Stomach (tissue), 9 donors: ENCODE data around the gene CCDC116. TPM values are rescaled to one million over a fixed set of nuclear protein-coding genes. Genes with fewer than 3 reads are reported as not detected.

Experiments used
- DNase-seq, 2 donors: peaks; one replicate each; pipeline versions ENCODE4 v3.0.0 to v3.0.0-alpha.2; 2013 to 2019
- H3K27ac ChIP-seq, 5 donors: fragments of 200-600 bp in 4 of 5; sonication (generic) in 4 of 5; one replicate each; pipeline ENCODE4 v1.5.1; 2013 to 2019; ENCODE audit warnings: mild to moderate bottlenecking in 1 of 5, moderate library complexity in 1 of 5
- H3K27me3 ChIP-seq, 3 donors: fragments of 200-600 bp; sonication (generic); one replicate each; pipeline ENCODE4 v1.5.1; 2017 to 2019; ENCODE audit warnings: mixed run types in 1 of 3
- H3K36me3 ChIP-seq, 4 donors: fragments of 200-600 bp; sonication (generic); 1 replicate in 3 of 4; 2 replicates in 1 of 4; pipeline ENCODE4 v1.5.1; 2016 to 2019
- H3K4me1 ChIP-seq, 4 donors: fragments of 200-600 bp; sonication (generic); one replicate each; pipeline ENCODE4 v1.5.1; 2016 to 2019
- H3K4me3 ChIP-seq, 4 donors: fragments of 200-600 bp; sonication (generic) in 3 of 4; one replicate each; pipeline ENCODE4 v1.5.1; 2016 to 2019; ENCODE audit warnings: mild to moderate bottlenecking in 1 of 4
- H3K9me3 ChIP-seq, 4 donors: fragments of 200-600 bp; sonication (generic); one replicate each; pipeline ENCODE4 v1.5.1; 2016 to 2019
- EP300 ChIP-seq: sonication (generic); formaldehyde crosslinking; IDR thresholded peaks from one replicate; pipeline ENCODE4 v1.6.1; 2017; ENCODE audit warnings: antibody characterized with exemption
- POLR2A ChIP-seq, 4 donors: fragments of 450-650 bp; IDR thresholded peaks; one replicate each; pipeline ENCODE4 v1.6.1; 2016; ENCODE audit warnings: antibody characterized with exemption in 4 of 4, control low read depth in 2 of 4, mild to moderate bottlenecking in 1 of 4, moderate library complexity in 1 of 4
- POLR2AphosphoS5 ChIP-seq, 3 donors: sonication (generic); formaldehyde crosslinking; IDR thresholded peaks; one replicate each; pipeline ENCODE4 v1.6.1; 2016; ENCODE audit warnings: antibody characterized with exemption in 3 of 3
- WGBS, 5 donors: extraction: QIAGEN DNeasy Blood & Tissue Kit in 3 of 5; methylation state at CpG; one replicate each; pipeline versions ENCODE4 v1.1.5 to v1.1.7; 2013 to 2018; 5-methylcytosine and 5-hydroxymethylcytosine counted together
- intact Hi-C: fragments of 100-400 bp; cut with DNase I; formaldehyde crosslinking; loops from one replicate; pipeline ENCODE4 v1.15.1; 2023; ENCODE audit warnings: low total_unique reads
- polyA plus RNA-seq, 3 donors: library from polyadenylated mRNA; stranded (reverse); fragments of 200-250 nt; gene quantifications; one replicate each; pipeline ENCODE4 v1.2.3, GENCODE V29; 2013
- total RNA-seq, 5 donors: library from RNA; depleted of rRNA; stranded (reverse); fragments of >200 nt; gene quantifications; one replicate each; pipeline versions ENCODE4 v1.1.0 to v1.2.3, GENCODE V29; 2014 to 2016
- TF ChIP-seq, protein P1 (sequence below), 7 experiments: fragments of 450-650 bp in 4 of 7; fragments of 200-600 bp in 3 of 7; sonication (generic) in 3 of 7; IDR thresholded peaks; one replicate each; pipeline ENCODE4 v1.5.1; 2016 to 2019; ENCODE audit warnings: antibody characterized with exemption in 7 of 7, control low read depth in 2 of 7, mild to moderate bottlenecking in 1 of 7
- donor health status: healthy with polysubstance abuse.
- donor health status: Bipolar disorder and iron deficiency.
- donor health status: healthy.

CCDC116 gene
- total and polyA plus RNA-seq, 8 donors = 0.25 to 0.48 TPM; not detected in 6

GRCh38 chr22:21650823-21651520 is 18.4 kb downstream of the CCDC116 start:
- peak overlapping the region in 2 of 5 donors; percentile 31 to 54 for H3K27ac ChIP-seq
- peaks cover 0 to 29% (median 15%) of the 10 kb centered on the region in 4 donors for H3K36me3 ChIP-seq
- H3K27me3 ChIP-seq = peaks cover 0 to 3% (median 0%) of the 10 kb centered on the region in 3 donors
- no peaks in the 10 kb centered on the region for H3K9me3 ChIP-seq
- intact Hi-C loops = no loop called here
- TF ChIP-seq EP300 (no peak), POLR2AphosphoS5 (IDR thresholded peaks at IDR 0.05) (no peak), POLR2A (IDR thresholded peaks at IDR 0.05) (no peak)
- TF ChIP-seq, protein P1, sequence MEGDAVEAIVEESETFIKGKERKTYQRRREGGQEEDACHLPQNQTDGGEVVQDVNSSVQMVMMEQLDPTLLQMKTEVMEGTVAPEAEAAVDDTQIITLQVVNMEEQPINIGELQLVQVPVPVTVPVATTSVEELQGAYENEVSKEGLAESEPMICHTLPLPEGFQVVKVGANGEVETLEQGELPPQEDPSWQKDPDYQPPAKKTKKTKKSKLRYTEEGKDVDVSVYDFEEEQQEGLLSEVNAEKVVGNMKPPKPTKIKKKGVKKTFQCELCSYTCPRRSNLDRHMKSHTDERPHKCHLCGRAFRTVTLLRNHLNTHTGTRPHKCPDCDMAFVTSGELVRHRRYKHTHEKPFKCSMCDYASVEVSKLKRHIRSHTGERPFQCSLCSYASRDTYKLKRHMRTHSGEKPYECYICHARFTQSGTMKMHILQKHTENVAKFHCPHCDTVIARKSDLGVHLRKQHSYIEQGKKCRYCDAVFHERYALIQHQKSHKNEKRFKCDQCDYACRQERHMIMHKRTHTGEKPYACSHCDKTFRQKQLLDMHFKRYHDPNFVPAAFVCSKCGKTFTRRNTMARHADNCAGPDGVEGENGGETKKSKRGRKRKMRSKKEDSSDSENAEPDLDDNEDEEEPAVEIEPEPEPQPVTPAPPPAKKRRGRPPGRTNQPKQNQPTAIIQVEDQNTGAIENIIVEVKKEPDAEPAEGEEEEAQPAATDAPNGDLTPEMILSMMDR (IDR thresholded peaks at IDR 0.05) = no peak
- no peak for DNase-seq
- 10 to 27% (median 11%) methylated on average over 6 of the region's 6 CpGs for WGBS, 5 donors
- H3K4me1 ChIP-seq = peaks cover 15 to 35% (median 33%) of the 10 kb centered on the region in 4 donors
- H3K4me3 ChIP-seq = peak overlapping the region; percentile 48 to 75 (median 59)

DNA sequence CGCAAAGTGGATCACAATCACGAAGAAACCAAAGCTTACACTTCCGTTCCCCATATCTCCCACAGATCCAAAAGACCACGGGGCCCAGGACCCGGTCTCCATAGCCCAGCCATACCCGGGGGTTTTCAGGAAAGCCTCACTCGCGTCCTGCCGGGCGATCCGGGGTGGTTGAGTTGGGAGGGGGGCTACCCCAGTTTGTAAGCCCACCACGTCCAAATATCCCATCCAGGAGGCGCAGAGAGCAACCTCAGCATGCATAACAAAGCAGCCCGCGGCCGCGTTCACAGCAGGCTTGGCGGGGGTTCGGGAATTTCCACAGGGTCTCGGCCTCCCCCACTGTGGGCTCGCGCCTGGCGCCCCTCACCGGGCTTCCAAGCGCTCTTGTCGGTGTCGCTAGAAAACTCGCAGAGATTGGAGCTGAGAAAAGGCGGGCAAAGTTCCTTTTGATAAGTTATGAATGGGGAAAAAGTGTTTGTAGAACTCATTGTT is 19.0 kb downstream of the CCDC116 start:
- H3K4me1 ChIP-seq = peaks cover 15 to 32% (median 29%) of the 10 kb centered on the region in 4 donors
- peaks cover 0 to 4% (median 0%) of the 10 kb centered on the region in 3 donors for H3K27me3 ChIP-seq
- peak overlapping the region in 4 of 5 donors; percentile 31 to 54 (median 46) for H3K27ac ChIP-seq
- DNase-seq = no peak
- H3K36me3 ChIP-seq = peaks cover 0 to 24% (median 12%) of the 10 kb centered on the region in 4 donors
- intact Hi-C loops = no loop called here
- peak overlapping the region; percentile 48 to 75 (median 59) for H3K4me3 ChIP-seq
- H3K9me3 ChIP-seq = no peaks in the 10 kb centered on the region
- TF ChIP-seq POLR2A (IDR thresholded peaks at IDR 0.05) (no peak), POLR2AphosphoS5 (IDR thresholded peaks at IDR 0.05) (no peak), EP300 (no peak)
- TF ChIP-seq, protein P1 (IDR thresholded peaks at IDR 0.05) = no peak
- 0 to 1% (median 1%) methylated on average over 22 to 29 of the region's 29 CpGs for WGBS, 5 donors

DNA sequence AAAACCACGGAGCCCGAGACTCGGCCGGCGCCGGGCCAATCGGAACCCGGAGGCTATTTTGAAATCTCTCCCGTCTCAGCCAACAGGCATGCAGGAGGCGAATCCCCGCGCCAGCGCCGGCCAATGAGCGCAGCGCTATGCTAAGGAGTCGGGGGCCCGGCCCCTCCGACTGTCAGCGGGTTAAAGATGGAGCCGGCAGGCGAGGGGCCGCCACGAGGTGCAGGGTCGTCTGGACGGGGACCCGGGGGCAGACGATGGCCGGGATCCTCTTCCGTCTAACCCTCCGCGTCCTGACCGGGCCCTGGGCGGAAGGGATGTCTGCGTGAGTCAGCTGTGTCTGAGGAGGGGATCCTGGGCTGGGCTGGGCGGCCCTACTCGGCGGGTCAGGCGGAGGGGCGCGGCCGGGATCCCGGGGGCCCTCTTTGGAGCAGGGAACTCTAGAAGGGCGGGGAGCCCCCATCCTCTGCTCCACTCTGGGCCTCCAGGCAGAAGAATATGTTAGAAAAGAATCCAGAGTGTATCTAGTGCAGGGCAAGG is 19.5 kb downstream of the CCDC116 start:
- H3K4me3 ChIP-seq = peak overlapping the region; percentile 48 to 75 (median 59)
- H3K36me3 ChIP-seq = peaks cover 0 to 22% (median 12%) of the 10 kb centered on the region in 4 donors
- peaks cover 0 to 4% (median 0%) of the 10 kb centered on the region in 3 donors for H3K27me3 ChIP-seq
- DNase-seq = peak; percentile 91 to 96
- TF ChIP-seq, protein P1 (IDR thresholded peaks at IDR 0.05) = no peak
- peak in 1 of 3 donors; percentile 24 for TF ChIP-seq POLR2AphosphoS5 (IDR thresholded peaks at IDR 0.05)
- WGBS, 5 donors = 1 to 2% (median 1%) methylated on average over 34 to 44 of the region's 44 CpGs
- H3K4me1 ChIP-seq = peaks cover 15 to 32% (median 28%) of the 10 kb centered on the region in 4 donors
- intact Hi-C loops = no loop called here
- H3K9me3 ChIP-seq = no peaks in the 10 kb centered on the region
- H3K27ac ChIP-seq = peak overlapping the region in 4 of 5 donors; percentile 31 to 54 (median 46)
